Mesenchymal stem cell (in vitro differentiated cells and primary cell): ENCODE measurements around the gene NCAPG.
"Not testable (repeated sequence)": the region's sequence is repeated elsewhere in the genome, so short reads cannot be mapped to it uniquely, and the experiment has no call there.

Source experiments
- DNase-seq: peaks from one replicate; pipeline ENCODE4 v3.0.0-alpha.2; 2013
- H2AFZ ChIP-seq: one replicate; pipeline ENCODE4 v1.6.1; 2013; ENCODE audit warnings: low read depth, mild to moderate bottlenecking, control low read depth, inconsistent platforms, low read length, moderate library complexity
- H2AK5ac ChIP-seq: 2 replicates; pipeline ENCODE4 v1.6.1; 2013; ENCODE audit warnings: low read length, moderate library complexity, mild to moderate bottlenecking, inconsistent platforms; ENCODE audit not compliant: severe bottlenecking
- H2BK120ac ChIP-seq: one replicate; pipeline ENCODE4 v1.6.1; 2013; ENCODE audit warnings: low read depth, mild to moderate bottlenecking, inconsistent platforms, low read length, moderate library complexity
- H2BK12ac ChIP-seq, 2 experiments: one replicate each; pipeline ENCODE4 v1.6.1; 2013; ENCODE audit warnings: inconsistent platforms in 2 of 2, low read length in 2 of 2, mild to moderate bottlenecking in 2 of 2, moderate library complexity in 2 of 2, control low read depth in 1 of 2
- H2BK15ac ChIP-seq: one replicate; pipeline ENCODE4 v1.6.1; 2013; ENCODE audit warnings: mild to moderate bottlenecking, low read depth, inconsistent platforms; ENCODE audit not compliant: poor library complexity, severe bottlenecking
- H2BK5ac ChIP-seq: 2 replicates; pipeline ENCODE4 v1.6.1; 2013; ENCODE audit warnings: low read depth, mild to moderate bottlenecking, low read length, control low read depth, inconsistent platforms; ENCODE audit not compliant: poor library complexity, severe bottlenecking
- H3K14ac ChIP-seq, 2 experiments: one replicate each; pipeline ENCODE4 v1.6.1; 2013; ENCODE audit warnings: inconsistent platforms in 2 of 2, low read length in 2 of 2, control low read depth in 1 of 2, mild to moderate bottlenecking in 1 of 2, moderate library complexity in 1 of 2
- H3K18ac ChIP-seq, 2 experiments: one replicate each; pipeline ENCODE4 v1.6.1; 2013; ENCODE audit warnings: inconsistent platforms in 2 of 2, low read length in 2 of 2, control low read depth in 1 of 2, low read depth in 1 of 2, mild to moderate bottlenecking in 1 of 2
- H3K23ac ChIP-seq, 2 experiments: one replicate each; pipeline ENCODE4 v1.6.1; 2013; ENCODE audit warnings: inconsistent platforms in 2 of 2, low read length in 2 of 2, mild to moderate bottlenecking in 2 of 2, moderate library complexity in 2 of 2, control low read depth in 1 of 2
- H3K27ac ChIP-seq: 2 replicates; pipeline ENCODE4 v1.5.1; 2013; ENCODE audit warnings: mild to moderate bottlenecking, moderate library complexity, low read length, control low read depth, inconsistent platforms; ENCODE audit not compliant: poor library complexity, severe bottlenecking
- H3K27me3 ChIP-seq, 2 experiments: 2 replicates each; pipeline versions ENCODE4 v1.6.1 to v1.7.0; 2013; ENCODE audit warnings: low read length in 2 of 2, mild to moderate bottlenecking in 2 of 2, moderate library complexity in 2 of 2, control low read depth in 1 of 2, inconsistent platforms in 1 of 2; ENCODE audit not compliant: control insufficient read depth in 1 of 2, insufficient read depth in 1 of 2
- H3K36me3 ChIP-seq, 2 experiments: 2 replicates each; pipeline versions ENCODE4 v1.6.1 to v1.7.0; 2013; ENCODE audit warnings: low read length in 2 of 2, control low read depth in 1 of 2, inconsistent platforms in 1 of 2, low read depth in 1 of 2, mild to moderate bottlenecking in 1 of 2; ENCODE audit not compliant: insufficient read depth in 2 of 2, control insufficient read depth in 1 of 2
- H3K4ac ChIP-seq, 2 experiments: one replicate each; pipeline ENCODE4 v1.6.1; 2013; ENCODE audit warnings: inconsistent platforms in 2 of 2, low read length in 2 of 2, mild to moderate bottlenecking in 2 of 2, moderate library complexity in 2 of 2, control low read depth in 1 of 2, low read depth in 1 of 2
- H3K4me1 ChIP-seq: 2 replicates; pipeline ENCODE4 v1.6.1; 2013; ENCODE audit warnings: low read depth, low read length, control low read depth; ENCODE audit not compliant: control insufficient read depth, insufficient read depth
- H3K4me2 ChIP-seq: 2 replicates; pipeline ENCODE4 v1.6.1; 2013; ENCODE audit warnings: low read length, mild to moderate bottlenecking, inconsistent platforms; ENCODE audit not compliant: poor library complexity, severe bottlenecking
- H3K4me3 ChIP-seq, 2 experiments: 2 replicates each; pipeline versions ENCODE4 v1.5.1 to v1.7.0; 2013; ENCODE audit warnings: low read length in 2 of 2, mild to moderate bottlenecking in 2 of 2, control low read depth in 1 of 2, low read depth in 1 of 2; ENCODE audit not compliant: insufficient read depth in 1 of 2
- H3K79me1 ChIP-seq: replicated peaks from 2 replicates; pipeline ENCODE4 v1.6.1; 2013; ENCODE audit warnings: mild to moderate bottlenecking, control low read depth, low read length, inconsistent platforms; ENCODE audit not compliant: poor library complexity, severe bottlenecking
- H3K9ac ChIP-seq: 2 replicates; pipeline ENCODE4 v1.7.0; 2013; ENCODE audit warnings: mild to moderate bottlenecking, low read length, moderate library complexity
- H3K9me3 ChIP-seq: 2 replicates; pipeline ENCODE4 v1.7.0; 2013; ENCODE audit warnings: mild to moderate bottlenecking, low read length; ENCODE audit not compliant: control insufficient read depth
- H4K8ac ChIP-seq: one replicate; pipeline ENCODE4 v1.6.1; 2013; ENCODE audit warnings: inconsistent platforms, mild to moderate bottlenecking, low read length, moderate library complexity
- H4K91ac ChIP-seq: one replicate; pipeline ENCODE4 v1.6.1; 2013; ENCODE audit warnings: mild to moderate bottlenecking, low read length, inconsistent platforms
- WGBS: methylation state at CpG from one replicate; pipeline ENCODE4 v1.1.7; 2013; ENCODE audit warnings: mixed read lengths; 5-methylcytosine and 5-hydroxymethylcytosine counted together

NCAPG gene

DNA sequence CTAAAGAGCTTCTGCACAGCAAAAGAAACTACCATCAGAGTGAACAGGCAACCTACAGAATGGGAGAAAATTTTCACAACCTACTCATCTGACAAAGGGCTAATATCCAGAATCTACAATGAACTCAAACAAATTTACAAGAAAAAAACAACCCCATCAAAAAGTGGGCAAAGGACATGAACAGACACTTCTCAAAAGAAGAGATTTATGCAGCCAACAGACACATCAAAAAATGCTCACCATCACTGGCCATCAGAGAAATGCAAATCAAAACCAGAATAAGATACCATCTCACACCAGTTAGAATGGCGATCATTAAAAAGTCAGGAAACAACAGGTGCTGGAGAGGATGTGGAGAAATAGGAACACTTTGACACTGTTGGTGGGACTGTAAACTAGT, 39.5 kb downstream of the NCAPG start:
- not testable (repeated sequence) for H3K27ac ChIP-seq, H3K4me2 ChIP-seq, H2AK5ac ChIP-seq, H2BK5ac ChIP-seq, H3K4ac ChIP-seq, H4K8ac ChIP-seq, H4K91ac ChIP-seq, DNase-seq, H3K9ac ChIP-seq, H3K27me3 ChIP-seq, H3K4me3 ChIP-seq, H2BK15ac ChIP-seq, H3K79me1 ChIP-seq, H2BK120ac ChIP-seq, H3K18ac ChIP-seq, H3K14ac ChIP-seq, H2BK12ac ChIP-seq, H3K23ac ChIP-seq, H3K9me3 ChIP-seq, H3K4me1 ChIP-seq, H2AFZ ChIP-seq, H3K36me3 ChIP-seq
- no CpG with 5 or more reads among the region's 1 CpG for WGBS

DNA sequence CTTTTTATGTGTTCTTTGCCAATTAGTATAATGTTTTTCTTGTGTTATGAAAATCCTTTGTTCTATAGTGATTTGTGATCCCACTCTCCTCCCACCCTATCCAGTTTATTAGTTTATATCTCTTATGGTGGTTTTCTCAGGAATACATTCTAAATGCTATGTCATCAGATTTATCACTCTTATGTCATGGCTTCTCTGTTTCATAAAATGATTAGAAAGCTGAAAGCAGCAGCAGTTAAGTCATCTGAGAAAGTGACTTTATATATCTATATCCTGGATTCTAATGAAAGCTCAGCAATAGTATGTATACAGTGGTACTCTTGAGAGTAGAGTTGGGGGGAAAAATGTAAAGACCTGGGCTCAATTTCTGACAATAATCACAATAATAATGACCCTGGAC, 41.2 kb downstream of the NCAPG start:
- Histone ChIP-seq H3K27me3 (no peaks in the 10 kb centered on the region), H3K9ac (no peak overlapping the region), H3K18ac (no peak overlapping the region), H3K4me2 (no peak overlapping the region), H2AFZ (no peak overlapping the region), H2BK120ac (no peak overlapping the region), H3K36me3 (no peaks in the 10 kb centered on the region), H4K91ac (no peak overlapping the region), H3K14ac (no peak overlapping the region), H2BK15ac (no peak overlapping the region), H3K9me3 (no peaks in the 10 kb centered on the region), H2BK5ac (no peak overlapping the region), H3K79me1 (no peaks in the 10 kb centered on the region), H4K8ac (no peak overlapping the region), H3K27ac (no peak overlapping the region), H3K4me3 (no peak overlapping the region), H3K4ac (no peak overlapping the region), H2BK12ac (no peak overlapping the region), H2AK5ac (no peak overlapping the region), H3K23ac (no peak overlapping the region), H3K4me1 (no peaks in the 10 kb centered on the region)
- DNase-seq: no peak

DNA sequence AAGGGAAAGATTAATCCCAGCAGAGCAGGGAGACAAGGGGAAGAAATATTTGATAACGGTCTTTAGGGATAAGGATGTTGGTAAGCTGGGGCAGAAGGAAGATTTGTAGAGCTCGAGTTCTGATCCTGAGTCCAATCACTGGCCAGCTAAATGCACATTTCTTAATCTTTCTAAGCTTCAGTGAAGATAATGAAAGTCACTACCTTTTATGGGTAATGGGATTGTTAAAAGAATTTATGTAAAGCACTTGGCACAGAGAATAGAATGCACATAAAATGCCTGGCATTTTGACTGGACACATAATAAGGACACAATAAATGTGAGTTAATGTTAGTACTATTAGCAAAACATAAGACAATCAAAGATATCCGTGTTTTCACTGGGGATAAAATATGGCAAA, 43.3 kb downstream of the NCAPG start:
- no peak overlapping the region for H2BK12ac ChIP-seq
- H2BK120ac ChIP-seq: no peak overlapping the region
- no peaks in the 10 kb centered on the region for H3K36me3 ChIP-seq
- H3K9me3 ChIP-seq: no peaks in the 10 kb centered on the region
- no peak overlapping the region for H3K9ac ChIP-seq
- H3K4me2 ChIP-seq: no peak overlapping the region
- no peak overlapping the region for H2BK15ac ChIP-seq
- H4K8ac ChIP-seq: no peak overlapping the region
- no peak overlapping the region for H3K4ac ChIP-seq
- H4K91ac ChIP-seq: no peak overlapping the region
- no peak overlapping the region for H2BK5ac ChIP-seq
- H3K27ac ChIP-seq: no peak overlapping the region
- no peak for DNase-seq
- H3K23ac ChIP-seq: no peak overlapping the region
- 100% methylated on average over 1 of the region's 3 CpGs for WGBS
- H3K27me3 ChIP-seq: no peaks in the 10 kb centered on the region
- no peaks in the 10 kb centered on the region for H3K79me1 ChIP-seq
- no peak overlapping the region for H2AFZ ChIP-seq
- H3K4me3 ChIP-seq: no peak overlapping the region
- H3K14ac ChIP-seq: no peak overlapping the region
- no peaks in the 10 kb centered on the region for H3K4me1 ChIP-seq
- H3K18ac ChIP-seq: no peak overlapping the region
- no peak overlapping the region for H2AK5ac ChIP-seq

DNA sequence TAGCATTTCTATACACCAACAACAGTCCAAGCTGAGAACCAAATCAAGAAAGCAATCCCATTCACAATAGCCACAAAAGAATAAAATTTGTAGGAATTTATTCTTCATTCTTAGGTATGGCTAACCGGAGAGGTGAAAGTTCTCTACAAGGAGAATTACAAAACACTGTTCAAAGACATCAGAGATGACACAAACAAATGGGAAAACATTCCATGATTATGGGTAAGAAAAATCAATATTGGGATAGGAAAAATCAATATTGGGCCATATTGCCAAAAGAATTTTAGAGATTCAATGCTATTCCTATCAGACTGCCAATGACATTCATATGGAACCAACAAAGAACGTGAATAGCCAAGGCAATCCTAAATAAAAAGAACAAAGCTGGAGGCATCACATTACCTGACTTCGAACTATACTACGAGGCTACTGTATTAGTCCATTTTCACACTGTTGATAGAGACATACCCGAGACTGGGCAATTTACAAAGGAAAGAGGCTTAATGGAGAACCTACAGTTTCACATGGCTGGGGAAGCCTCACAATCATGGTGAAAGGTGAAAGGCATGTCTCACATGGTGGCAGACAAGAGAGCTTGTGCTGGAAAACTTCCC, 49.1 kb downstream of the NCAPG start:
- no peak overlapping the region for H3K4me2 ChIP-seq
- H2BK12ac ChIP-seq: no peak overlapping the region
- no peak overlapping the region for H2AK5ac ChIP-seq
- no peak overlapping the region for H3K27ac ChIP-seq
- no peak overlapping the region for H2AFZ ChIP-seq
- H4K91ac ChIP-seq: no peak overlapping the region
- 100% methylated on average over 4 of the region's 5 CpGs for WGBS
- H3K36me3 ChIP-seq: no peaks in the 10 kb centered on the region
- H3K23ac ChIP-seq: no peak overlapping the region
- no peak overlapping the region for H3K18ac ChIP-seq
- H3K9ac ChIP-seq: no peak overlapping the region
- H3K14ac ChIP-seq: no peak overlapping the region
- no peak overlapping the region for H2BK120ac ChIP-seq
- no peak for DNase-seq
- H3K79me1 ChIP-seq: peaks cover 2% of the 10 kb centered on the region
- H3K9me3 ChIP-seq: peaks cover 24% of the 10 kb centered on the region
- no peak overlapping the region for H3K4me3 ChIP-seq
- no peak overlapping the region for H2BK15ac ChIP-seq
- no peaks in the 10 kb centered on the region for H3K27me3 ChIP-seq
- no peak overlapping the region for H2BK5ac ChIP-seq
- no peaks in the 10 kb centered on the region for H3K4me1 ChIP-seq
- no peak overlapping the region for H4K8ac ChIP-seq
- no peak overlapping the region for H3K4ac ChIP-seq
